T-cell (primary cell): Measurements from ENCODE around the gene MKKS. TPM values are rescaled to one million over a fixed set of nuclear protein-coding genes. Genes with fewer than 3 reads are reported as not detected.

Experiments used
- ATAC-seq, 4 experiments: fragments of 200-7000 bp in 3 of 4; fragments of 150-1000 bp in 1 of 4; cut with Tn5 transposase; replicated peaks in 1 of 4; 1 replicate in 3 of 4; 2 replicates in 1 of 4; pipeline ENCODE4 v1.10.0; 2021; ENCODE audit warnings: moderate library complexity in 3 of 4, mild to moderate bottlenecking in 2 of 4, moderate number of reproducible peaks in 1 of 4
- CTCF ChIA-PET, 2 donors: fragments of 300-600 bp; sonication (Branson Sonifier 250); formaldehyde crosslinking; loops; one replicate each; lab custom pipeline; 2022; ENCODE audit warnings: antibody characterized with exemption in 2 of 2; lab: Charles Lee
- POLR2A ChIA-PET, 2 donors: fragments of 300-600 bp; sonication (Branson Sonifier 250); formaldehyde crosslinking; loops; one replicate each; lab custom pipeline; 2022; ENCODE audit warnings: antibody characterized with exemption in 2 of 2; lab: Charles Lee
- DNase-seq, 35 experiments: peaks; one replicate each; pipeline versions ENCODE4 v3.0.0 to v3.0.0-alpha.2; 2013 to 2023
- H3K27ac ChIP-seq: one replicate; pipeline ENCODE4 v1.5.1; 2013; ENCODE audit warnings: low read length
- H3K27me3 ChIP-seq, 2 experiments: replicated peaks in 1 of 2; 1 replicate in 1 of 2; 2 replicates in 1 of 2; pipeline versions ENCODE4 v1.6.1 to v1.7.0; 2013; ENCODE audit warnings: low read length in 1 of 2, mixed read lengths in 1 of 2; ENCODE audit not compliant: control insufficient read depth in 2 of 2, insufficient read depth in 2 of 2; ENCODE audit errors: extremely low read depth in 1 of 2
- H3K36me3 ChIP-seq, 2 donors: 1 replicate in 1 of 2; 2 replicates in 1 of 2; pipeline versions ENCODE4 v1.6.1 to v1.7.0; 2013; ENCODE audit warnings: low read length in 1 of 2; ENCODE audit not compliant: control insufficient read depth in 2 of 2, insufficient read depth in 1 of 2; ENCODE audit errors: extremely low read depth in 1 of 2
- H3K4me1 ChIP-seq, 2 experiments: 1 replicate in 1 of 2; 2 replicates in 1 of 2; pipeline versions ENCODE4 v1.6.1 to v1.7.0; 2013; ENCODE audit warnings: low read length in 2 of 2, mixed read lengths in 1 of 2; ENCODE audit not compliant: insufficient read depth in 2 of 2, control insufficient read depth in 1 of 2; ENCODE audit errors: extremely low read depth in 1 of 2
- H3K4me3 ChIP-seq, 2 donors: 1 replicate in 1 of 2; 2 replicates in 1 of 2; pipeline versions ENCODE4 v1.5.1 to v1.7.0; 2013; ENCODE audit warnings: mild to moderate bottlenecking in 2 of 2, low read length in 1 of 2, moderate library complexity in 1 of 2; ENCODE audit not compliant: control insufficient read depth in 1 of 2; ENCODE audit errors: extremely low read depth in 1 of 2
- H3K9me3 ChIP-seq: 2 replicates; pipeline ENCODE4 v1.7.0; 2013
- H3K27ac Mint-ChIP-seq, 2 donors: one replicate each; pipeline ENCODE4 v1.8.0; 2020 to 2021; ENCODE audit warnings: mild to moderate bottlenecking in 2 of 2, mixed read lengths in 2 of 2
- H3K27me3 Mint-ChIP-seq, 2 donors: one replicate each; pipeline ENCODE4 v1.8.0; 2021 to 2022; ENCODE audit warnings: mixed read lengths in 2 of 2
- H3K36me3 Mint-ChIP-seq: one replicate; pipeline ENCODE4 v1.8.0; 2021; ENCODE audit warnings: mixed read lengths
- H3K4me1 Mint-ChIP-seq, 3 donors: one replicate each; pipeline ENCODE4 v1.8.0; 2020 to 2022; ENCODE audit warnings: mixed read lengths in 3 of 3, mild to moderate bottlenecking in 1 of 3
- H3K4me3 Mint-ChIP-seq, 3 donors: one replicate each; pipeline ENCODE4 v1.8.0; 2020 to 2022; ENCODE audit warnings: mild to moderate bottlenecking in 3 of 3, mixed read lengths in 3 of 3, moderate library complexity in 3 of 3
- H3K9me3 Mint-ChIP-seq, 3 donors: one replicate each; pipeline ENCODE4 v1.8.0; 2020 to 2022; ENCODE audit warnings: mixed read lengths in 3 of 3
- WGBS: methylation state at CpG from one replicate; pipeline ENCODE4 v1.1.5; 2013; ENCODE audit warnings: missing lambda C conversion rate; ENCODE audit not compliant: insufficient coverage; 5-methylcytosine and 5-hydroxymethylcytosine counted together
- total RNA-seq, 35 experiments: library from RNA in 6 of 35; stranded (reverse) in 6 of 35; fragments of 120-200 nt in 1 of 35; gene quantifications; one replicate each; pipeline versions ENCODE4 v1.2.1 to v1.2.4 and lab custom pipeline; 2013 to 2026

The MKKS gene
- total RNA-seq, 5 donors from 2014 or later (not counting 1 experiment from before 2014, with no cell fraction given) = 5.1 to 13.5 (median 11.9) TPM

GRCh38 chr20:10387686-10388085, 46.3 kb downstream of the MKKS start:
- no peak for DNase-seq
- no peaks in the 10 kb centered on the region for H3K4me1 Mint-ChIP-seq
- ChIA-PET POLR2A (no interaction called here), CTCF (no interaction called here)
- Histone ChIP-seq H3K4me3 (no peak overlapping the region), H3K27me3 (no peaks in the 10 kb centered on the region), H3K9me3 (no peaks in the 10 kb centered on the region), H3K4me1 (no peaks in the 10 kb centered on the region), H3K36me3 (no peaks in the 10 kb centered on the region), H3K27ac (no peak overlapping the region)
- no peak overlapping the region for H3K27ac Mint-ChIP-seq
- peaks cover 12 to 21% of the 10 kb centered on the region in 2 donors for H3K27me3 Mint-ChIP-seq
- H3K9me3 Mint-ChIP-seq = no peaks in the 10 kb centered on the region
- H3K4me3 Mint-ChIP-seq = no peak overlapping the region
- no peaks in the 10 kb centered on the region for H3K36me3 Mint-ChIP-seq
- no peak for ATAC-seq
- WGBS = 90% methylated on average over 2 of the region's 4 CpGs

DNA sequence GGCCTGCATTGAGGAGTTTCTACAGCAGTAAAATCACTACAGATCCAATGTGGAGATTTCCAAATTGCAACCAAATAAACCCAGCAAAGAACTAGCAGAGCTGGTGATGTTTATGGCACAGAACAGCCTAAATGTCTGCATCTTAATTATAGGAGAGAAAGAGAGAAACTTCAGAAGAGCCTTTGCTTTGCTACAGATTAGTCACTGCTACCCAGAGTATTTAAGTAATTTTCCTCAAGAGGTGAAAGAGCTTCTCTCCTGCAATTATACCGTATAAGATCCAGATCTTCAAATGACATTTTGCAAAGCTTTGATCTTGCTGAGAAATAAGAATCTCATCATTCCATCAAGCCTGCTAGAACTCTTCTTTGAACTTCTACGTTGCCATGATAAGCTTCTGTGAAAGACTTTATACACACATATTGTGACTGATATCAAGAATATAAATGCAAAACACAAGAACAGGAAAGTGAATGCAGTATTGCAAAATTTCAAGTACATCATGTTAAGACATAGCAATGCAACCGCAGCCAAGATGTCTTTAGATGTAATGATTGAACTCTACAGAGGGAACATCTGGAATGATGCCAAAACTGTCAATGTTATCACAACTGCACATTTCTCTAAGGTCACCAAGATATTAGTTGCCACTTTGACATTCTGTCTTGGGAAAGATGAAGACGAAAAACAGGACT, 48.0 kb downstream of the MKKS start:
- POLR2A ChIA-PET = no interaction called here

GRCh38 chr20:10381477-10381876, 52.5 kb downstream of the MKKS start:
- Mint-ChIP-seq H3K27me3 (peaks cover 17 to 27% of the 10 kb centered on the region in 2 donors), H3K36me3 (no peaks in the 10 kb centered on the region), H3K4me1 (no peaks in the 10 kb centered on the region), H3K27ac (no peak overlapping the region), H3K4me3 (no peak overlapping the region), H3K9me3 (peaks cover 0 to 2% (median 2%) of the 10 kb centered on the region in 3 donors)
- POLR2A ChIA-PET = no interaction called here
- Histone ChIP-seq H3K9me3 (no peaks in the 10 kb centered on the region), H3K27me3 (peaks cover 0 to 4% of the 10 kb centered on the region in 2 experiments), H3K27ac (no peak overlapping the region), H3K36me3 (no peaks in the 10 kb centered on the region), H3K4me1 (no peaks in the 10 kb centered on the region), H3K4me3 (no peak overlapping the region)
- CTCF ChIA-PET = interaction anchor here in 1 of 2 donors (1.2 kb wide), 1 partner anchor 764 kb away, joined by 3 read pairs; no protein-coding TSS in a partner anchor
- WGBS = no CpG with 5 or more reads among the region's 2 CpGs
- DNase-seq = peak in 1 of 35 experiments; percentile 3
- ATAC-seq = no peak

More for the DNA sequence above, 48.0 kb downstream of the MKKS start:
- Histone ChIP-seq H3K36me3 (no peaks in the 10 kb centered on the region), H3K27me3 (no peaks in the 10 kb centered on the region), H3K4me3 (no peak overlapping the region), H3K4me1 (no peaks in the 10 kb centered on the region), H3K27ac (no peak overlapping the region), H3K9me3 (no peaks in the 10 kb centered on the region)
- Mint-ChIP-seq H3K9me3 (no peaks in the 10 kb centered on the region), H3K4me3 (no peak overlapping the region), H3K27ac (no peak overlapping the region), H3K27me3 (peaks cover 7 to 11% of the 10 kb centered on the region in 2 donors), H3K36me3 (no peaks in the 10 kb centered on the region), H3K4me1 (no peaks in the 10 kb centered on the region)
- CTCF ChIA-PET = no interaction called here
- WGBS = 0% methylated on average over 1 of the region's 4 CpGs
- no peak for DNase-seq
- ATAC-seq = no peak

- no peak overlapping the region for H3K4me3 Mint-ChIP-seq
- 60% methylated on average over 3 of the region's 7 CpGs for WGBS
- CTCF ChIA-PET = interaction anchor here in 1 of 2 donors (0.5 kb wide), 1 partner anchor 22 kb away, joined by 4 read pairs; no protein-coding TSS in a partner anchor
- H3K27ac Mint-ChIP-seq = no peak overlapping the region
- POLR2A ChIA-PET = no interaction called here
- H3K4me1 Mint-ChIP-seq = no peaks in the 10 kb centered on the region
- H3K4me3 ChIP-seq = no peak overlapping the region
- no peak overlapping the region for H3K27ac ChIP-seq
- no peaks in the 10 kb centered on the region for H3K9me3 ChIP-seq
- no peaks in the 10 kb centered on the region for H3K4me1 ChIP-seq
- ATAC-seq (no peak), DNase-seq (no peak)
- peaks cover 21 to 31% of the 10 kb centered on the region in 2 donors for H3K27me3 Mint-ChIP-seq
- H3K36me3 Mint-ChIP-seq = no peaks in the 10 kb centered on the region
- H3K9me3 Mint-ChIP-seq = peaks cover 0 to 5% (median 3%) of the 10 kb centered on the region in 3 donors
- H3K27me3 ChIP-seq = peaks cover 0 to 4% of the 10 kb centered on the region in 2 experiments
- no peaks in the 10 kb centered on the region for H3K36me3 ChIP-seq
These were observed 54.3 kb downstream of the MKKS start for GRCh38 chr20:10379761-10380160.

DNA sequence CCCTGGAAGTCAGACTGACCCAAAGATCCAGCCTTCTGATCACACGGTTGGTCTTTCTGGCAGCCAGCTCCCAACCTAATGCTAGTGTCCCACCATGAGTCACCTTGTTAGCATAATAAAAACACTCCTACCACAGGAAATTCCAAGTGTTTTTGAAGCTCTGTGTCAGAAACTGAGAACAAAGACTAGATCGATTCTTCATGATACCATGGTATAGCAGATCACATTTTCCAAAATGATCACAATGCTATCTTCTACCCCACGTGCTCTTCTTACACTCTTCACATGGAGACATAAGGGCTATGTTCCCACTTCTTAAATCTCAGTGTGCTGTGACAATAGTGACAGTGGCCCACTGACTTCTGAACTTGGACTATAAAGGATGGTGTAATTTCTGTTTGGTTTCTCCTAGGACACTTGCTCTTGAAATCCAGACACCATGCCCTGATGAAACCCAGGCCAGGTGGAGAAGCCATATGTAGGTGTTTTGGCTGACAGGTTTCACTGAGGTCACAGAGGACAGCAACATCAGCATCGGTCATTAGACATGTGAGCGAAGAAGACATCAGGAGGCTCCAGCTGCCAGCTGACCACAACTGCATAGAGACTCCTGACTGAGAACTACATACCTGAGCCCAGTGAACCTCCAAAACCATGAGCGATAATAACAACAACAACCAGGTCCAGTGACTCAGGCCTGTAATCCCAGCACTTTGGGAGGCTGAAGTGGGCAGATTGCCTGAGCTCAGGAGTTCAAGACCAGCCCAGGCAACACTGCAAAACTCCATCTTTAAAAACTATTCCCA, 57.5 kb downstream of the MKKS start:
- no peaks in the 10 kb centered on the region for H3K9me3 ChIP-seq
- ATAC-seq = no peak
- ChIA-PET CTCF (no interaction called here), POLR2A (no interaction called here)
- H3K4me1 ChIP-seq = no peaks in the 10 kb centered on the region
- H3K27me3 ChIP-seq = peaks cover 0 to 4% of the 10 kb centered on the region in 2 experiments
- Mint-ChIP-seq H3K27me3 (peaks cover 20 to 28% of the 10 kb centered on the region in 2 donors), H3K4me3 (no peak overlapping the region), H3K4me1 (no peaks in the 10 kb centered on the region), H3K9me3 (peaks cover 0 to 8% (median 7%) of the 10 kb centered on the region in 3 donors), H3K27ac (no peak overlapping the region), H3K36me3 (no peaks in the 10 kb centered on the region)
- no peak overlapping the region for H3K4me3 ChIP-seq
- DNase-seq = no peak
- 89% methylated on average over 4 of the region's 6 CpGs for WGBS
- no peak overlapping the region for H3K27ac ChIP-seq
- no peaks in the 10 kb centered on the region for H3K36me3 ChIP-seq

GRCh38 chr20:10375191-10375590, 58.8 kb downstream of the MKKS start:
- no peaks in the 10 kb centered on the region for H3K4me1 ChIP-seq
- H3K36me3 ChIP-seq = no peaks in the 10 kb centered on the region
- WGBS = no CpG with 5 or more reads among the region's 2 CpGs
- ATAC-seq (no peak), DNase-seq (no peak)
- Mint-ChIP-seq H3K27me3 (peaks cover 25 to 33% of the 10 kb centered on the region in 2 donors), H3K4me3 (no peak overlapping the region), H3K36me3 (no peaks in the 10 kb centered on the region), H3K4me1 (no peaks in the 10 kb centered on the region), H3K27ac (no peak overlapping the region), H3K9me3 (peaks cover 0 to 8% (median 7%) of the 10 kb centered on the region in 3 donors)
- H3K27ac ChIP-seq = no peak overlapping the region
- POLR2A ChIA-PET = interaction anchor here in 1 of 2 donors (0.6 kb wide), 1 partner anchor 58 kb away, joined by 3 read pairs; no protein-coding TSS in a partner anchor
- H3K9me3 ChIP-seq = no peaks in the 10 kb centered on the region
- no peak overlapping the region for H3K4me3 ChIP-seq
- H3K27me3 ChIP-seq = peaks cover 0 to 4% of the 10 kb centered on the region in 2 experiments
- CTCF ChIA-PET = no interaction called here
